HepG2 (cell line): ENCODE data around the gene DAPL1. TPM values are rescaled to one million over a fixed set of nuclear protein-coding genes. Genes with fewer than 3 reads are reported as not detected.

Source experiments
- ATAC-seq: fragments of 200-7000 bp; cut with Tn5 transposase; 3 replicates; pipeline ENCODE4 v1.9.1; 2020; ENCODE audit warnings: mild to moderate bottlenecking, moderate library complexity
- BruUV-seq: library from RNA; stranded (reverse); fragments of 400-500 nt; replicated peaks from 2 replicates; lab custom pipeline; 2021; lab: Mats Ljungman, UMichigan
- CTCF ChIA-PET: fragments of 300-600 bp; formaldehyde crosslinking; extraction: SDS; loops from one replicate; lab custom pipeline; 2021; ENCODE audit warnings: low total read pairs, inconsistent platforms, low intra/inter-chr PET ratio; lab: Yijun Ruan, JAX
- POLR2A ChIA-PET: fragments of 350-600 bp; sonication (Branson Sonifier 250); formaldehyde crosslinking; loops from one replicate; lab custom pipeline; 2020; ENCODE audit warnings: antibody characterized with exemption, inconsistent platforms; lab: Yijun Ruan, JAX
- DNase-seq: peaks from one replicate; pipeline ENCODE4 v3.0.0-alpha.2; 2015; ENCODE audit warnings: low spot score
- FAIRE-seq: peaks from 3 replicates; lab custom pipeline; 2011; peaks lifted over from hg19 to GRCh38; lab: Jason Lieb, UNC
- H2AFZ ChIP-seq: one replicate; pipeline ENCODE4 v1.6.1; 2011; ENCODE audit warnings: low read length, inconsistent platforms
- H3K27ac ChIP-seq: fragments of 300-600 bp; 3 replicates; pipeline ENCODE4 v1.8.0; 2011; ENCODE audit warnings: mixed run types, mild to moderate bottlenecking, mixed read lengths, low read length, inconsistent platforms; ENCODE audit not compliant: insufficient read depth; ENCODE audit errors: extremely low read length
- H3K27me3 ChIP-seq, 2 experiments: fragments of 200-600 bp in 1 of 2; 2 replicates in 1 of 2; 3 replicates in 1 of 2; pipeline versions ENCODE4 v1.6.0 to v1.8.0; 2011; ENCODE audit warnings: low read length in 2 of 2, mild to moderate bottlenecking in 2 of 2, moderate library complexity in 2 of 2, inconsistent platforms in 1 of 2; ENCODE audit not compliant: insufficient read depth in 2 of 2, control insufficient read depth in 1 of 2
- H3K36me3 ChIP-seq, 2 experiments: fragments of 200-600 bp in 1 of 2; replicated peaks in 1 of 2; 2 replicates in 1 of 2; 3 replicates in 1 of 2; pipeline versions ENCODE4 v1.5.1 to v1.8.0; 2011; ENCODE audit warnings: low read length in 2 of 2, inconsistent platforms in 1 of 2; ENCODE audit not compliant: insufficient read depth in 2 of 2, control insufficient read depth in 1 of 2
- H3K4me1 ChIP-seq: 2 replicates; pipeline ENCODE4 v1.5.1; 2012; ENCODE audit warnings: low read length, inconsistent platforms; ENCODE audit not compliant: insufficient read depth
- H3K4me2 ChIP-seq: 2 replicates; pipeline ENCODE4 v1.6.0; 2011; ENCODE audit warnings: low read depth, low read length, inconsistent platforms
- H3K4me3 ChIP-seq, 3 experiments: fragments of 200-600 bp in 1 of 3; sonication (generic), shearing (Covaris generic) in 1 of 3; replicated peaks in 1 of 3; 2 replicates each; pipeline ENCODE4 v1.5.1; 2011 to 2016; ENCODE audit warnings: low read length in 3 of 3, inconsistent platforms in 2 of 3, low read depth in 2 of 3, mild to moderate bottlenecking in 2 of 3, control low read depth in 1 of 3, mixed read lengths in 1 of 3; ENCODE audit not compliant: insufficient read depth in 1 of 3
- H3K79me2 ChIP-seq: one replicate; pipeline ENCODE4 v1.6.1; 2011; ENCODE audit warnings: low read length, inconsistent platforms; ENCODE audit not compliant: insufficient read depth
- H3K9ac ChIP-seq: 2 replicates; pipeline ENCODE4 v1.6.0; 2011; ENCODE audit warnings: mild to moderate bottlenecking, low read depth, low read length, inconsistent platforms; ENCODE audit not compliant: insufficient read depth
- H3K9me3 ChIP-seq: 2 replicates; pipeline ENCODE4 v1.5.1; 2012; ENCODE audit warnings: mild to moderate bottlenecking, low read length
- H4K20me1 ChIP-seq: 2 replicates; pipeline ENCODE4 v1.6.0; 2011; ENCODE audit warnings: inconsistent platforms, mild to moderate bottlenecking, low read length, moderate library complexity; ENCODE audit not compliant: insufficient read depth
- CBX1 ChIP-seq: IDR thresholded peaks from one replicate; pipeline ENCODE4 v1.6.1; 2016; ENCODE audit warnings: antibody characterized with exemption, low read depth
- EEA1 ChIP-seq: sonication (generic); formaldehyde crosslinking; IDR thresholded peaks from 2 replicates; pipeline ENCODE4 v1.5.1; 2020; ENCODE audit warnings: mild to moderate bottlenecking, missing genetic modification reagents, borderline replicate concordance
- GFI1 ChIP-seq: sonication (generic); formaldehyde crosslinking; IDR thresholded peaks from 2 replicates; pipeline ENCODE4 v1.5.0; 2020; ENCODE audit warnings: missing genetic modification reagents, mild to moderate bottlenecking, borderline replicate concordance
- MXD4 ChIP-seq: IDR thresholded peaks from 2 replicates; pipeline ENCODE4 v1.6.1; 2016; ENCODE audit warnings: mild to moderate bottlenecking, missing biosample characterization, missing genetic modification reagents
- RFX1 ChIP-seq: fragments of 450-650 bp; IDR thresholded peaks from 2 replicates; pipeline ENCODE4 v1.6.1; 2017
- RFXAP ChIP-seq: sonication (generic); formaldehyde crosslinking; IDR thresholded peaks from 2 replicates; pipeline ENCODE4 v1.4.0; 2020; ENCODE audit warnings: missing genetic modification reagents, borderline replicate concordance
- ZNF234 ChIP-seq: sonication (generic); formaldehyde crosslinking; conservative IDR thresholded peaks from 2 replicates; pipeline ENCODE4 v1.5.1; 2020; ENCODE audit warnings: mild to moderate bottlenecking, missing genetic modification reagents
- WGBS: methylation state at CpG from one replicate; pipeline ENCODE4 v1.1.6; 2017; ENCODE audit warnings: low lambda C conversion rate; 5-methylcytosine and 5-hydroxymethylcytosine counted together
- in situ Hi-C: cut with HindIII; loops from 2 replicates; pipeline ENCODE4 v1.10.0; 2017; ENCODE audit warnings: low pct_unique_long_range_greater_than_20kb; ENCODE audit not compliant: extremely low pct_ligation_motif_present
- intact Hi-C: fragments of 100-400 bp; cut with micrococcal nuclease; formaldehyde crosslinking; loops from one replicate; pipeline ENCODE4 v1.10.0; 2022; ENCODE audit not compliant: unreplicated experiment
- polyA plus RNA-seq, 8 experiments: library from polyadenylated mRNA; depleted of rRNA in 3 of 8; stranded (reverse) in 7 of 8; unstranded in 1 of 8; fragments of >200 nt; fragmentation: Illumina TruSeq in 4 of 8; extraction: Trizol in 4 of 8; gene quantifications; 2 replicates each; pipeline versions ENCODE4 v1.2.1 to v1.2.3, GENCODE V29; 2011 to 2016; ENCODE audit warnings: low read depth in 4 of 8, missing spikeins in 1 of 8, mixed read lengths in 1 of 8; ENCODE audit not compliant: insufficient read depth in 1 of 8
- total RNA-seq, 5 experiments: library from RNA; depleted of rRNA; stranded (reverse); fragments of >200 nt; fragmentation: Illumina TruSeq; extraction: Trizol; gene quantifications; 2 replicates each; pipeline ENCODE4 v1.2.3, GENCODE V29; 2016; ENCODE audit warnings: low read depth in 1 of 5
- TF ChIP-seq, protein P1 (sequence below), 2 experiments: sonication (generic) in 1 of 2; formaldehyde crosslinking in 1 of 2; IDR thresholded peaks; 2 replicates each; pipeline versions ENCODE4 v1.4.0 to v1.6.1; 2016 to 2020; ENCODE audit warnings: borderline replicate concordance in 1 of 2, low read depth in 1 of 2, mild to moderate bottlenecking in 1 of 2, missing genetic modification reagents in 1 of 2
- TF ChIP-seq, protein P2 (sequence below): sonication (generic); formaldehyde crosslinking; IDR thresholded peaks from 2 replicates; pipeline ENCODE4 v1.4.0; 2020; ENCODE audit warnings: missing genetic modification reagents
- TF ChIP-seq, protein P3 (sequence below): sonication (generic); formaldehyde crosslinking; IDR thresholded peaks from 2 replicates; pipeline ENCODE4 v1.4.0; 2020; ENCODE audit warnings: low read depth, mild to moderate bottlenecking, missing genetic modification reagents
- TF ChIP-seq, protein P4 (sequence below): sonication (generic); formaldehyde crosslinking; IDR thresholded peaks from 2 replicates; pipeline ENCODE4 v1.9.0; 2022; ENCODE audit warnings: low read depth, missing genetic modification reagents

Gene DAPL1
- total and polyA plus RNA-seq, 2 of the 13 experiments (the other 11 are each of a cell fraction or from before 2014, with no cell fraction given) = not detected

DNA sequence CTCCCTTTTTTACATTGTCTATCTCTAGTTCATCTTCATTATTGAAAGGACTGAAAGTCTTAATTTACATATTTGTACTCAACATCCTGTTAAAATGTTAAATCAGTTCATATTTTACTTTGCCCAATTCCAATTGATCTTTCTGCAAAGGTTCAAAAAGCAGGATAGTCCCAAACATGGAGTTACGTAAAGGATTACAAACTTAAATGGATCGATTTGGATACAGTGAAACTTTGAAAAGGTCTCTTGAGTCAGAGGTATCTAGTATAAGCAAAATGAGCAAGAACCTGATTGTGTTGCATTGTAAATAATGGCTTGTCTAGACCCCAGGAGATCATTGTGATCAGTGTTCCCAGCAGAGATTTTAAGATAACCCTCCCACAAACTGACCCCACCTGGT is 4.1 kb downstream of the DAPL1 start:
- no peak overlapping the region for H3K4me3 ChIP-seq
- DNase-seq = no peak
- no peaks in the 10 kb centered on the region for H3K9me3 ChIP-seq
- ChIA-PET CTCF (no interaction called here), POLR2A (no interaction called here)
- ATAC-seq = no peak
- no peaks in the 10 kb centered on the region for H4K20me1 ChIP-seq
- FAIRE-seq = no peak
- no peaks in the 10 kb centered on the region for H3K36me3 ChIP-seq
- no peak overlapping the region for H3K27ac ChIP-seq
- H3K27me3 ChIP-seq = peaks cover 4 to 26% of the 10 kb centered on the region in 2 experiments; a peak in 4 of 5 replicates
- intact Hi-C loops = no loop called here
- in situ Hi-C loops = no loop called here
- no peak overlapping the region for H3K4me2 ChIP-seq
- H3K4me1 ChIP-seq = no peaks in the 10 kb centered on the region
- H3K79me2 ChIP-seq = no peaks in the 10 kb centered on the region
- 25% methylated on average over 2 of the region's 2 CpGs for WGBS
- H3K9ac ChIP-seq = no peak overlapping the region
- BruUV-seq = no TSS peak
- no peak overlapping the region for H2AFZ ChIP-seq
- TF ChIP-seq, protein P1, sequence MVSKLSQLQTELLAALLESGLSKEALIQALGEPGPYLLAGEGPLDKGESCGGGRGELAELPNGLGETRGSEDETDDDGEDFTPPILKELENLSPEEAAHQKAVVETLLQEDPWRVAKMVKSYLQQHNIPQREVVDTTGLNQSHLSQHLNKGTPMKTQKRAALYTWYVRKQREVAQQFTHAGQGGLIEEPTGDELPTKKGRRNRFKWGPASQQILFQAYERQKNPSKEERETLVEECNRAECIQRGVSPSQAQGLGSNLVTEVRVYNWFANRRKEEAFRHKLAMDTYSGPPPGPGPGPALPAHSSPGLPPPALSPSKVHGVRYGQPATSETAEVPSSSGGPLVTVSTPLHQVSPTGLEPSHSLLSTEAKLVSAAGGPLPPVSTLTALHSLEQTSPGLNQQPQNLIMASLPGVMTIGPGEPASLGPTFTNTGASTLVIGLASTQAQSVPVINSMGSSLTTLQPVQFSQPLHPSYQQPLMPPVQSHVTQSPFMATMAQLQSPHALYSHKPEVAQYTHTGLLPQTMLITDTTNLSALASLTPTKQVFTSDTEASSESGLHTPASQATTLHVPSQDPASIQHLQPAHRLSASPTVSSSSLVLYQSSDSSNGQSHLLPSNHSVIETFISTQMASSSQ (IDR thresholded peaks at IDR 0.05; ENCODE audit: low read depth) = no peak
- TF ChIP-seq, protein P1 (CRISPR knock-in tag; IDR thresholded peaks at IDR 0.05; ENCODE audit: borderline replicate concordance) = no peak
- TF ChIP-seq, protein P2, sequence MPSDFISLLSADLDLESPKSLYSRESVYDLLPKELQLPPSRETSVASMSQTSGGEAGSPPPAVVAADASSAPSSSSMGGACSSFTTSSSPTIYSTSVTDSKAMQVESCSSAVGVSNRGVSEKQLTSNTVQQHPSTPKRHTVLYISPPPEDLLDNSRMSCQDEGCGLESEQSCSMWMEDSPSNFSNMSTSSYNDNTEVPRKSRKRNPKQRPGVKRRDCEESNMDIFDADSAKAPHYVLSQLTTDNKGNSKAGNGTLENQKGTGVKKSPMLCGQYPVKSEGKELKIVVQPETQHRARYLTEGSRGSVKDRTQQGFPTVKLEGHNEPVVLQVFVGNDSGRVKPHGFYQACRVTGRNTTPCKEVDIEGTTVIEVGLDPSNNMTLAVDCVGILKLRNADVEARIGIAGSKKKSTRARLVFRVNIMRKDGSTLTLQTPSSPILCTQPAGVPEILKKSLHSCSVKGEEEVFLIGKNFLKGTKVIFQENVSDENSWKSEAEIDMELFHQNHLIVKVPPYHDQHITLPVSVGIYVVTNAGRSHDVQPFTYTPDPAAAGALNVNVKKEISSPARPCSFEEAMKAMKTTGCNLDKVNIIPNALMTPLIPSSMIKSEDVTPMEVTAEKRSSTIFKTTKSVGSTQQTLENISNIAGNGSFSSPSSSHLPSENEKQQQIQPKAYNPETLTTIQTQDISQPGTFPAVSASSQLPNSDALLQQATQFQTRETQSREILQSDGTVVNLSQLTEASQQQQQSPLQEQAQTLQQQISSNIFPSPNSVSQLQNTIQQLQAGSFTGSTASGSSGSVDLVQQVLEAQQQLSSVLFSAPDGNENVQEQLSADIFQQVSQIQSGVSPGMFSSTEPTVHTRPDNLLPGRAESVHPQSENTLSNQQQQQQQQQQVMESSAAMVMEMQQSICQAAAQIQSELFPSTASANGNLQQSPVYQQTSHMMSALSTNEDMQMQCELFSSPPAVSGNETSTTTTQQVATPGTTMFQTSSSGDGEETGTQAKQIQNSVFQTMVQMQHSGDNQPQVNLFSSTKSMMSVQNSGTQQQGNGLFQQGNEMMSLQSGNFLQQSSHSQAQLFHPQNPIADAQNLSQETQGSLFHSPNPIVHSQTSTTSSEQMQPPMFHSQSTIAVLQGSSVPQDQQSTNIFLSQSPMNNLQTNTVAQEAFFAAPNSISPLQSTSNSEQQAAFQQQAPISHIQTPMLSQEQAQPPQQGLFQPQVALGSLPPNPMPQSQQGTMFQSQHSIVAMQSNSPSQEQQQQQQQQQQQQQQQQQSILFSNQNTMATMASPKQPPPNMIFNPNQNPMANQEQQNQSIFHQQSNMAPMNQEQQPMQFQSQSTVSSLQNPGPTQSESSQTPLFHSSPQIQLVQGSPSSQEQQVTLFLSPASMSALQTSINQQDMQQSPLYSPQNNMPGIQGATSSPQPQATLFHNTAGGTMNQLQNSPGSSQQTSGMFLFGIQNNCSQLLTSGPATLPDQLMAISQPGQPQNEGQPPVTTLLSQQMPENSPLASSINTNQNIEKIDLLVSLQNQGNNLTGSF (CRISPR knock-in tag) = no peak
- no peak for TF ChIP-seq ZNF234 (CRISPR knock-in tag)
- TF ChIP-seq, protein P3, sequence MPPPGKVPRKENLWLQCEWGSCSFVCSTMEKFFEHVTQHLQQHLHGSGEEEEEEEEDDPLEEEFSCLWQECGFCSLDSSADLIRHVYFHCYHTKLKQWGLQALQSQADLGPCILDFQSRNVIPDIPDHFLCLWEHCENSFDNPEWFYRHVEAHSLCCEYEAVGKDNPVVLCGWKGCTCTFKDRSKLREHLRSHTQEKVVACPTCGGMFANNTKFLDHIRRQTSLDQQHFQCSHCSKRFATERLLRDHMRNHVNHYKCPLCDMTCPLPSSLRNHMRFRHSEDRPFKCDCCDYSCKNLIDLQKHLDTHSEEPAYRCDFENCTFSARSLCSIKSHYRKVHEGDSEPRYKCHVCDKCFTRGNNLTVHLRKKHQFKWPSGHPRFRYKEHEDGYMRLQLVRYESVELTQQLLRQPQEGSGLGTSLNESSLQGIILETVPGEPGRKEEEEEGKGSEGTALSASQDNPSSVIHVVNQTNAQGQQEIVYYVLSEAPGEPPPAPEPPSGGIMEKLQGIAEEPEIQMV = no peak
- no peak for TF ChIP-seq RFX1
- TF ChIP-seq RFXAP (CRISPR knock-in tag) = no peak
- TF ChIP-seq, protein P4, sequence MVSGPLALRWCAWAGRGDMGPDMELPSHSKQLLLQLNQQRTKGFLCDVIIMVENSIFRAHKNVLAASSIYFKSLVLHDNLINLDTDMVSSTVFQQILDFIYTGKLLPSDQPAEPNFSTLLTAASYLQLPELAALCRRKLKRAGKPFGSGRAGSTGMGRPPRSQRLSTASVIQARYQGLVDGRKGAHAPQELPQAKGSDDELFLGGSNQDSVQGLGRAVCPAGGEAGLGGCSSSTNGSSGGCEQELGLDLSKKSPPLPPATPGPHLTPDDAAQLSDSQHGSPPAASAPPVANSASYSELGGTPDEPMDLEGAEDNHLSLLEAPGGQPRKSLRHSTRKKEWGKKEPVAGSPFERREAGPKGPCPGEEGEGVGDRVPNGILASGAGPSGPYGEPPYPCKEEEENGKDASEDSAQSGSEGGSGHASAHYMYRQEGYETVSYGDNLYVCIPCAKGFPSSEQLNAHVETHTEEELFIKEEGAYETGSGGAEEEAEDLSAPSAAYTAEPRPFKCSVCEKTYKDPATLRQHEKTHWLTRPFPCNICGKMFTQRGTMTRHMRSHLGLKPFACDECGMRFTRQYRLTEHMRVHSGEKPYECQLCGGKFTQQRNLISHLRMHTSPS (CRISPR knock-in tag) = no peak
- no peak for TF ChIP-seq MXD4 (CRISPR knock-in tag)
- no peak for TF ChIP-seq CBX1
- no peak for TF ChIP-seq EEA1 (CRISPR knock-in tag)
- TF ChIP-seq GFI1 (CRISPR knock-in tag) = no peak
